HG02759 (cell line): ENCODE results near the gene ZNF512B.
A peak's percentile ranks its signal among the peaks of the same experiment; 100 is the strongest.
"Not testable (repeated sequence)": the region's sequence is repeated elsewhere in the genome, so short reads cannot be mapped to it uniquely, and the experiment has no call there.

ENCODE experiments used
- ATAC-seq: cut with Tn5 transposase; IDR thresholded peaks from one replicate; pipeline ENCODE4 v1.9.1; 2021; ENCODE audit warnings: mild to moderate bottlenecking, moderate library complexity; ENCODE audit not compliant: unreplicated experiment

The ZNF512B gene

GRCh38 chr20:63978319-63979228, 8.8 kb upstream of the ZNF512B start:
- peak; percentile 38 for ATAC-seq

- no peak for ATAC-seq
These were observed 8.1 kb upstream of the ZNF512B start for GRCh38 chr20:63977739-63978276.

GRCh38 chr20:63976980-63977738, 7.4 kb upstream of the ZNF512B start:
- ATAC-seq = no peak

GRCh38 chr20:63976511-63976910, 6.8 kb upstream of the ZNF512B start:
- ATAC-seq = not testable (repeated sequence)

GRCh38 chr20:63974402-63975200, 4.9 kb upstream of the ZNF512B start:
- ATAC-seq = no peak

- ATAC-seq = no peak
These were observed 4.1 kb upstream of the ZNF512B start for GRCh38 chr20:63973636-63974401.

GRCh38 chr20:63973160-63973479, 3.4 kb upstream of the ZNF512B start:
- no peak for ATAC-seq

GRCh38 chr20:63972312-63973159, 2.8 kb upstream of the ZNF512B start:
- ATAC-seq = no peak

GRCh38 chr20:63971960-63972311, 2.2 kb upstream of the ZNF512B start:
- not testable (repeated sequence) for ATAC-seq

GRCh38 chr20:63970714-63971431, 1.1 kb upstream of the ZNF512B start:
- ATAC-seq = no peak

- peak; percentile 33 for ATAC-seq
These were observed 586 bp downstream of the ZNF512B start for GRCh38 chr20:63968928-63969760.

GRCh38 chr20:63968136-63968927, 1.4 kb downstream of the ZNF512B start:
- no peak for ATAC-seq

GRCh38 chr20:63967330-63968135, 2.2 kb downstream of the ZNF512B start:
- no peak for ATAC-seq

GRCh38 chr20:63966944-63967322, 2.8 kb downstream of the ZNF512B start:
- no peak for ATAC-seq

GRCh38 chr20:63966172-63966943, 3.4 kb downstream of the ZNF512B start:
- ATAC-seq = no peak

- no peak for ATAC-seq
These were observed 5.3 kb downstream of the ZNF512B start for GRCh38 chr20:63964412-63964811.
